ENCODE data around the gene PTCD2.

GRCh38 chr5:72328172-72328571, 8.0 kb downstream of the PTCD2 start:
- TF ChIP-seq PATZ1 (CRISPR knock-in tag; IDR thresholded peaks at IDR 0.05; ENCODE audit: borderline replicate concordance) (no peak), CREB5 (CRISPR knock-in tag; IDR thresholded peaks at IDR 0.05; ENCODE audit: low read depth) (no peak), ZFP3 (CRISPR knock-in tag; IDR thresholded peaks at IDR 0.05) (no peak), ZFP30 (CRISPR knock-in tag; IDR thresholded peaks at IDR 0.05) (no peak), POU6F1 (CRISPR knock-in tag; IDR thresholded peaks at IDR 0.05; ENCODE audit: borderline replicate concordance, low read depth) (no peak), BACH2 (CRISPR knock-in tag; IDR thresholded peaks at IDR 0.05; ENCODE audit: borderline replicate concordance) (no peak), OSR1 (CRISPR knock-in tag; IDR thresholded peaks at IDR 0.05) (no peak), CSRNP3 (CRISPR knock-in tag; IDR thresholded peaks at IDR 0.05) (no peak), TCF4 (CRISPR knock-in tag; IDR thresholded peaks at IDR 0.05; ENCODE audit: borderline replicate concordance) (no peak), ISL1 (CRISPR knock-in tag; IDR thresholded peaks at IDR 0.05) (no peak), ZNF70 (CRISPR knock-in tag; IDR thresholded peaks at IDR 0.05) (no peak), ZC3H10 (CRISPR knock-in tag; IDR thresholded peaks at IDR 0.05) (no peak), ESRRG (CRISPR knock-in tag; IDR thresholded peaks at IDR 0.05) (no peak), TSHZ2 (CRISPR knock-in tag; IDR thresholded peaks at IDR 0.05) (no peak)
